Measurements from ENCODE around the gene SLC12A8. TPM values are rescaled to one million over a fixed set of nuclear protein-coding genes. Genes with fewer than 3 reads are reported as not detected.

The SLC12A8 gene
- total and polyA plus RNA-seq, 2 donors from 2014 or later, result 5.4 to 29.1 TPM

DNA sequence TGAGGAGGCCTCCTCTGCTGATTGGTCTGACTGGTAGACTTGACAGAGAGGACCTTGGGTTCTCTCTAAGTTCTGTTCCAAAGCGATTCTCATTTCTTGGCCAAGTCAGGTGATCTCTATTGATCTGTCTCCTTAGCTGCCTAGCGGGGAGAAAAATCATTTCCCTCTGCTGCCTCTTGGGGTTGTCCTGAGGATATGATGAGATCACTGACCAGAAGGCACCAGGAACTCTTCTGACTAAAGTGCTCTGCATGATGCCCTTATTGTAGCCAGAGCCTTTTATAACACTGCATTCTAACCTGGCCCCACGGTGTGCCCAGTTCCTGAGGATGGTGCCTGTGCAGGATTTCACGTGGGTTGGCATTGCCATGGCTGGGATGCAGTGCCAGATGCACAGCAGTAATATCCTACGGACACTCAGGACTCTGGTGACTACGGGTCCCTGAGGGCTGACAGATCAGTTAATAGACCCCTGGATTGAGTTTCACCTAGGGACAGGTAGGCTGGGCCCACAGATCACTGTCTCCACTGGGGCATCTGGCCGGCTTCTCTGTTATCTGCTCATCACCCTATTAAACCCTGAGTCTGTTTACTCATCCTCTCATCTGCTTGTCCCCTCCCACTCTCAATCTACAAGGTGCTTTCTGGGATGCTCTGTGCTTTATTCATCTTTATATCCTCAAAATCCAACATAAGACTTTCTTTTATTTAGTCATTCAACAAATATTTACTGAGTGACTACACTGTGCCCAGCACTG lies 152.9 kb downstream of the SLC12A8 start:
- peaks cover 0 to 18% (median 3%) of the 10 kb centered on the region in 3 donors for H3K4me1 ChIP-seq (ENCODE audit: control insufficient read depth in 2 of 3, insufficient read depth in 2 of 3, low read depth in 1 of 3, low read length in 3 of 3)
- H3K9me3 ChIP-seq (ENCODE audit: control insufficient read depth in 2 of 3, insufficient read depth in 1 of 3, low read length in 3 of 3), result no peaks in the 10 kb centered on the region
- FAIRE-seq, result no peak
- H3K4me3 ChIP-seq (ENCODE audit: low read length in 3 of 3), result no peak overlapping the region
- TF ChIP-seq, protein P1, sequence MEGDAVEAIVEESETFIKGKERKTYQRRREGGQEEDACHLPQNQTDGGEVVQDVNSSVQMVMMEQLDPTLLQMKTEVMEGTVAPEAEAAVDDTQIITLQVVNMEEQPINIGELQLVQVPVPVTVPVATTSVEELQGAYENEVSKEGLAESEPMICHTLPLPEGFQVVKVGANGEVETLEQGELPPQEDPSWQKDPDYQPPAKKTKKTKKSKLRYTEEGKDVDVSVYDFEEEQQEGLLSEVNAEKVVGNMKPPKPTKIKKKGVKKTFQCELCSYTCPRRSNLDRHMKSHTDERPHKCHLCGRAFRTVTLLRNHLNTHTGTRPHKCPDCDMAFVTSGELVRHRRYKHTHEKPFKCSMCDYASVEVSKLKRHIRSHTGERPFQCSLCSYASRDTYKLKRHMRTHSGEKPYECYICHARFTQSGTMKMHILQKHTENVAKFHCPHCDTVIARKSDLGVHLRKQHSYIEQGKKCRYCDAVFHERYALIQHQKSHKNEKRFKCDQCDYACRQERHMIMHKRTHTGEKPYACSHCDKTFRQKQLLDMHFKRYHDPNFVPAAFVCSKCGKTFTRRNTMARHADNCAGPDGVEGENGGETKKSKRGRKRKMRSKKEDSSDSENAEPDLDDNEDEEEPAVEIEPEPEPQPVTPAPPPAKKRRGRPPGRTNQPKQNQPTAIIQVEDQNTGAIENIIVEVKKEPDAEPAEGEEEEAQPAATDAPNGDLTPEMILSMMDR (IDR thresholded peaks at IDR 0.05; ENCODE audit: borderline replicate concordance, extremely low read depth, insufficient read depth), result no peak
- H3K27me3 ChIP-seq (ENCODE audit: control insufficient read depth, insufficient read depth, low read length), result no peaks in the 10 kb centered on the region
- H3K9ac ChIP-seq (ENCODE audit: low read length in 3 of 3), result no peak overlapping the region
- intact Hi-C loops (cut with DNase I), result no loop called here
- DNase-seq, result no peak
- no peak overlapping the region for H3K27ac ChIP-seq (ENCODE audit: low read depth in 2 of 2, low read length in 2 of 2)
- H3K36me3 ChIP-seq (ENCODE audit: control insufficient read depth in 2 of 3, insufficient read depth in 3 of 3, low read length in 3 of 3), result no peaks in the 10 kb centered on the region

DNA sequence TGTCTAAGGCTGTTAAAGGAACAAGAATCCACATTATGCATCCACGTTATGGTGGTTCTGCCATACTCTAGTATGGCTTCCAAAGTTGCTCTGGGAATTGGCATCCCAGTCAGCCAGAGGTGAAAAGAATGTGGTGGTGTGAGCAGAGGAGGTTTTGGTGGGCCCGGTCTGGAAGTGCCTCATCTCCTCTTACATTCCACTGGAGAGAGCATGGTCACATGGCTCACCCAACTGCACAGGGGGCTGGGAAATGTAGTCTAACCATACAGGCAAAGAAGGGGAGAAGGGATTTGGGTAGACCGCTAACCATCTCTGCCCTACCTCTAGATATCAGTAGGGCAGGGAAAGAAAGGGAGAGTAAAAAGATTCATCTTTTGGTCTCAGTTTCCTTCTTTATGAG lies 153.6 kb downstream of the SLC12A8 start:
- H3K9ac ChIP-seq (ENCODE audit: low read length in 3 of 3), result no peak overlapping the region
- no peak overlapping the region for H3K27ac ChIP-seq (ENCODE audit: low read depth in 2 of 2, low read length in 2 of 2)
- H3K9me3 ChIP-seq (ENCODE audit: control insufficient read depth in 2 of 3, insufficient read depth in 1 of 3, low read length in 3 of 3), result no peaks in the 10 kb centered on the region
- no peak overlapping the region for H3K4me3 ChIP-seq (ENCODE audit: low read length in 3 of 3)
- H3K36me3 ChIP-seq (ENCODE audit: control insufficient read depth in 2 of 3, insufficient read depth in 3 of 3, low read length in 3 of 3), result no peaks in the 10 kb centered on the region
- DNase-seq (no peak), FAIRE-seq (no peak)
- peaks cover 0 to 18% (median 8%) of the 10 kb centered on the region in 3 donors for H3K4me1 ChIP-seq (ENCODE audit: control insufficient read depth in 2 of 3, insufficient read depth in 2 of 3, low read depth in 1 of 3, low read length in 3 of 3)
- no peaks in the 10 kb centered on the region for H3K27me3 ChIP-seq (ENCODE audit: control insufficient read depth, insufficient read depth, low read length)
- TF ChIP-seq, protein P1 (IDR thresholded peaks at IDR 0.05; ENCODE audit: borderline replicate concordance, extremely low read depth, insufficient read depth), result no peak
- intact Hi-C loops (cut with DNase I), result no loop called here

DNA sequence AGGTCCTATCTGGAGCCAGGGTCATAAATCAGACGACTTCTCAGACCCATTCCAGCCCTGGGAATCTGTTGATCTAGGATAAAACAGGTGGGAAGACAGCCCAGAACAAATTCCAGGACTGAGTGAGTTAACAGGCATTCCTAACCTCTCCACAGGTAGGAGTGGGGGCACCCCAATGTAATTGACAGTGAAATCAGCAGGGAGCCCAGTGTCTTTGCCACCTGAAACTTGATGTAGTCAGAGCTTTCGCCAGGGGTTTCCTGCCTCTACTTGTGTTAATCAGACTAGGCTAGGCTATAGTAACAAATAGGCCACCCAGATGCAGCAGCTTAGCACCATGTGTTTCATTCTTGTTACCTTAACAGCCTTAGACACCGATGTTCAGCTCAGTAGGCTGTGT lies 154.0 kb downstream of the SLC12A8 start:
- intact Hi-C loops (cut with DNase I), result no loop called here
- no peak overlapping the region for H3K4me3 ChIP-seq (ENCODE audit: low read length in 3 of 3)
- no peaks in the 10 kb centered on the region for H3K9me3 ChIP-seq (ENCODE audit: control insufficient read depth in 2 of 3, insufficient read depth in 1 of 3, low read length in 3 of 3)
- no peak overlapping the region for H3K27ac ChIP-seq (ENCODE audit: low read depth in 2 of 2, low read length in 2 of 2)
- TF ChIP-seq, protein P1 (IDR thresholded peaks at IDR 0.05; ENCODE audit: borderline replicate concordance, extremely low read depth, insufficient read depth), result no peak
- no peak for DNase-seq
- no peaks in the 10 kb centered on the region for H3K36me3 ChIP-seq (ENCODE audit: control insufficient read depth in 2 of 3, insufficient read depth in 3 of 3, low read length in 3 of 3)
- no peak for FAIRE-seq
- H3K27me3 ChIP-seq (ENCODE audit: control insufficient read depth, insufficient read depth, low read length), result no peaks in the 10 kb centered on the region
- H3K9ac ChIP-seq (ENCODE audit: low read length in 3 of 3), result no peak overlapping the region
- peaks cover 0 to 18% (median 8%) of the 10 kb centered on the region in 3 donors for H3K4me1 ChIP-seq (ENCODE audit: control insufficient read depth in 2 of 3, insufficient read depth in 2 of 3, low read depth in 1 of 3, low read length in 3 of 3)

All from kidney (tissue), 14 donors.